Left lung (tissue), 10 donors: ENCODE results near the gene CDX1. TPM values are rescaled to one million over a fixed set of nuclear protein-coding genes. Genes with fewer than 3 reads are reported as not detected.
A peak's percentile ranks its signal among the peaks of the same experiment; 100 is the strongest.

Experiments used
- ATAC-seq: fragments of 200-7000 bp; cut with Tn5 transposase; one replicate; pipeline ENCODE4 v1.9.1; 2020; ENCODE audit warnings: moderate library complexity
- DNase-seq, 4 donors: peaks; one replicate each; pipeline ENCODE4 v3.0.0-alpha.2; 2013 to 2020
- H3K27ac ChIP-seq, 2 donors: fragments of 200-600 bp; sonication (generic) in 1 of 2; one replicate each; pipeline versions ENCODE4 v1.5.0 to v1.8.0; 2020 to 2021
- H3K27me3 ChIP-seq, 2 donors: fragments of 200-600 bp; sonication (generic) in 1 of 2; one replicate each; pipeline versions ENCODE4 v1.5.0 to v1.8.0; 2020 to 2021
- H3K36me3 ChIP-seq, 2 donors: fragments of 200-600 bp; sonication (generic) in 1 of 2; one replicate each; pipeline versions ENCODE4 v1.5.0 to v1.8.0; 2020 to 2021
- H3K4me1 ChIP-seq, 2 donors: fragments of 200-600 bp; one replicate each; pipeline ENCODE4 v1.8.0; 2021
- H3K4me3 ChIP-seq, 2 donors: fragments of 200-600 bp; sonication (generic) in 1 of 2; one replicate each; pipeline versions ENCODE4 v1.5.0 to v1.8.0; 2020 to 2021; ENCODE audit warnings: mild to moderate bottlenecking in 1 of 2
- H3K9me3 ChIP-seq, 2 donors: fragments of 200-600 bp; sonication (generic) in 1 of 2; one replicate each; pipeline versions ENCODE4 v1.5.0 to v1.8.0; 2020 to 2021
- intact Hi-C, 2 donors: fragments of 100-400 bp; cut with DNase I; formaldehyde crosslinking; loops; one replicate each; pipeline versions ENCODE4 v1.11.2 to v1.14.2; 2022
- polyA plus RNA-seq, 6 donors: library from polyadenylated mRNA; unstranded; fragments of 120-200 nt; gene quantifications; one replicate each; pipeline ENCODE4 v1.2.1, GENCODE V29; 2013; ENCODE audit not compliant: insufficient read length in 6 of 6
- total RNA-seq, 2 donors: library from RNA; stranded (reverse); fragmentation: NEBNext Ultra II Directional; extraction: Animal tissue kit (Norgen Biotek cat#: 25700); gene quantifications; one replicate each; pipeline ENCODE4 v1.2.1, GENCODE V29; 2021
- TF ChIP-seq, protein P1 (sequence below), 2 donors: fragments of 200-600 bp; sonication (generic) in 1 of 2; IDR thresholded peaks; one replicate each; pipeline versions ENCODE4 v1.5.0 to v1.8.0; 2021; ENCODE audit warnings: antibody characterized with exemption in 2 of 2
- donor health status: DM: no; HTN: yes; CAD: no.
- donor health status: DM: no; HTN: no; CAD: no.

CDX1 gene
- total and polyA plus RNA-seq, 8 donors, result 0.14 to 0.60 (median 0.34) TPM; not detected in 1

GRCh38 chr5:150173161-150173560 lies 6.6 kb downstream of the CDX1 start:
- TF ChIP-seq, protein P1, sequence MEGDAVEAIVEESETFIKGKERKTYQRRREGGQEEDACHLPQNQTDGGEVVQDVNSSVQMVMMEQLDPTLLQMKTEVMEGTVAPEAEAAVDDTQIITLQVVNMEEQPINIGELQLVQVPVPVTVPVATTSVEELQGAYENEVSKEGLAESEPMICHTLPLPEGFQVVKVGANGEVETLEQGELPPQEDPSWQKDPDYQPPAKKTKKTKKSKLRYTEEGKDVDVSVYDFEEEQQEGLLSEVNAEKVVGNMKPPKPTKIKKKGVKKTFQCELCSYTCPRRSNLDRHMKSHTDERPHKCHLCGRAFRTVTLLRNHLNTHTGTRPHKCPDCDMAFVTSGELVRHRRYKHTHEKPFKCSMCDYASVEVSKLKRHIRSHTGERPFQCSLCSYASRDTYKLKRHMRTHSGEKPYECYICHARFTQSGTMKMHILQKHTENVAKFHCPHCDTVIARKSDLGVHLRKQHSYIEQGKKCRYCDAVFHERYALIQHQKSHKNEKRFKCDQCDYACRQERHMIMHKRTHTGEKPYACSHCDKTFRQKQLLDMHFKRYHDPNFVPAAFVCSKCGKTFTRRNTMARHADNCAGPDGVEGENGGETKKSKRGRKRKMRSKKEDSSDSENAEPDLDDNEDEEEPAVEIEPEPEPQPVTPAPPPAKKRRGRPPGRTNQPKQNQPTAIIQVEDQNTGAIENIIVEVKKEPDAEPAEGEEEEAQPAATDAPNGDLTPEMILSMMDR (IDR thresholded peaks at IDR 0.05), result no peak
- Histone ChIP-seq H3K4me3 (no peak overlapping the region), H3K36me3 (no peaks in the 10 kb centered on the region), H3K4me1 (no peaks in the 10 kb centered on the region), H3K9me3 (no peaks in the 10 kb centered on the region), H3K27ac (no peak overlapping the region), H3K27me3 (peaks cover 0 to 28% of the 10 kb centered on the region in 2 donors)
- intact Hi-C loops, result no loop called here
- ATAC-seq (no peak), DNase-seq (no peak)

DNA sequence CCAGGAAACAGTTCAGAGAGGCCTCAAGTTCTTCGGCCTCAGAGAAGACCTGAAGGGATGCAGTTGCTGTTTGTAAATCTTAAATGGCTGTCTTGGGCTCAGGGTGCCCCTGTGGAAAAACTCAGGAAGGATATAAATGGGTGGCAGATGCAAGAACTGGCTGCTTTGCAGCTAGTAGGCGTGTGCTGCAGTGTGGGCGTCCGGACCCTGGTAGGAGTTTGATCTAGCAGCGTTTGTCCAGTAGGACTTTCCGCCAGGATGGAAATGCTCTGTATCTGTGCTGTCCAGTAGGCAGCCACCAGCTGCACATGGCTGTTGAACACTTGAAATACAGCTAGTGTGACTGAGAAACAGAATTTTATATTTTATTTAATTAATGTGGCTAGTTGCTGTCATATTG lies 7.7 kb downstream of the CDX1 start:
- Histone ChIP-seq H3K4me3 (no peak overlapping the region), H3K4me1 (no peaks in the 10 kb centered on the region), H3K9me3 (no peaks in the 10 kb centered on the region), H3K36me3 (no peaks in the 10 kb centered on the region), H3K27ac (no peak overlapping the region), H3K27me3 (peaks cover 0 to 16% of the 10 kb centered on the region in 2 donors)
- intact Hi-C loops, result no loop called here
- TF ChIP-seq, protein P1 (IDR thresholded peaks at IDR 0.05), result no peak
- DNase-seq, result no peak
- ATAC-seq, result no peak

GRCh38 chr5:150175076-150175475 lies 8.5 kb downstream of the CDX1 start:
- Histone ChIP-seq H3K9me3 (no peaks in the 10 kb centered on the region), H3K4me1 (no peaks in the 10 kb centered on the region), H3K4me3 (no peak overlapping the region), H3K27me3 (peaks cover 0 to 8% of the 10 kb centered on the region in 2 donors), H3K36me3 (no peaks in the 10 kb centered on the region), H3K27ac (no peak overlapping the region)
- no peak for DNase-seq
- no peak for ATAC-seq
- intact Hi-C loops, result no loop called here
- TF ChIP-seq, protein P1 (IDR thresholded peaks at IDR 0.05), result no peak

DNA sequence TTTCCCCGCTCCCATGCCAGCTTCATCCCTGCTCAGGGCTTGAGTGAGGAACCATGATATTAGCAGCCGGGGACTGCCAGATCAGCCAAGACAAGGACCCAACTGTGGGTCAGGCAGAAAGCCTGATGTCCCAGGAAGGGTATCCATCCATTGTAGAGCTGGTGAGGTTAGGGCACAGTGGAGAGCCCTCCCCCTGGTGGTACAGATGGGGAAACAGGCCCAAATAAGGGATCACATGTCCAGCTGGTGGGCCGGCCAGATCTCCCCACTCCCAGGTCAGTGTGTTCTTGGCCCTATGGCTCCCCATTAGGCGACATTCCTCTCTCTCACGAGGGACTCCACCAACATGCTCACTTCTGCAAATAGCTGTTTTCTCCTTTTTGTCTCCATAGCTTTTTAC lies 9.0 kb downstream of the CDX1 start:
- ATAC-seq (no peak), DNase-seq (no peak)
- no peaks in the 10 kb centered on the region for H3K9me3 ChIP-seq
- no peaks in the 10 kb centered on the region for H3K36me3 ChIP-seq
- intact Hi-C loops, result no loop called here
- no peak overlapping the region for H3K27ac ChIP-seq
- H3K4me1 ChIP-seq, result peaks cover 0 to under 1% of the 10 kb centered on the region in 2 donors
- TF ChIP-seq, protein P1 (IDR thresholded peaks at IDR 0.05), result peak in 1 of 2 donors; percentile 22
- no peak overlapping the region for H3K4me3 ChIP-seq
- peaks cover 0 to 4% of the 10 kb centered on the region in 2 donors for H3K27me3 ChIP-seq

- no peaks in the 10 kb centered on the region for H3K9me3 ChIP-seq
- H3K4me1 ChIP-seq, result peaks cover 0 to 8% of the 10 kb centered on the region in 2 donors
- TF ChIP-seq, protein P1 (IDR thresholded peaks at IDR 0.05), result no peak
- H3K36me3 ChIP-seq, result no peaks in the 10 kb centered on the region
- no peak overlapping the region for H3K27ac ChIP-seq
- no peak overlapping the region for H3K4me3 ChIP-seq
- intact Hi-C loops, result no loop called here
- no peaks in the 10 kb centered on the region for H3K27me3 ChIP-seq
- ATAC-seq (no peak), DNase-seq (no peak)
These were observed 10.3 kb downstream of the CDX1 start for GRCh38 chr5:150176745-150177477.
